Right kidney (tissue), 1 donor: ENCODE data around the gene NEDD4L.

Experiments
- DNase-seq: peaks from one replicate; pipeline ENCODE4 v3.0.0-alpha.2; 2016

NEDD4L gene

DNA sequence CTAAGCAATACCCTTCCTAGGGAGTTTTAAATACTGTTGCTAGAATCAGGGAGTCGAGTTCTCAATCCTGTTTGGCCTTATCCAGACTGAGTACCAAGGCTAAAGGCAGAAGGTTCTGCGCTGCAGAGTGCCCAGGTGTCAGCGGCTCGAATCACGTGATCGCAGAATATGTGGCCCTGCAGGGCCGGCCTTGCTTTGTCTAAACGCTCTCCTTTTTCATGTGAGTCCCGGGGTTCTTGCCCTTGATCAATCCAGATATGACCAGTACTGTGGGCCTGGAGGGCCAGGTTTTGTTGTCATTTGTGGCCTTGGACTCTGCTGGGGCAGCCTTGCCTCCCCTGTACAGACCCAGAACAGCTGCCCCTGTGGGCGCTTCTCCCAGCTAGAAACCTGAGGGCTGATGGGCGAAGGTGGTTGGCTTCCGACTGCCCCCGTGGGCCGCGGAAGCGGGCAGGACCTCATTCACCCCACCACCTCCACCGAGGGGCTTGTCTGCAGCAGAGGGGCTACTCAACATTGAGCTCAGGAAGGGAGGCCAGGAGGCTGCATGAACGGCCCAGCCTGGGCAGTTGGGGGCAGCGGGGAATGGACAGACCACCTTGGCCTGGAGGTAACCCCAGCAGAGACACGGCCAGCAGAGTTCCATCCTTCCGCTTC, 359.9 kb downstream of the NEDD4L start:
- no peak for DNase-seq

GRCh38 chr18:58405107-58405898, 361.3 kb downstream of the NEDD4L start:
- DNase-seq: no peak

DNA sequence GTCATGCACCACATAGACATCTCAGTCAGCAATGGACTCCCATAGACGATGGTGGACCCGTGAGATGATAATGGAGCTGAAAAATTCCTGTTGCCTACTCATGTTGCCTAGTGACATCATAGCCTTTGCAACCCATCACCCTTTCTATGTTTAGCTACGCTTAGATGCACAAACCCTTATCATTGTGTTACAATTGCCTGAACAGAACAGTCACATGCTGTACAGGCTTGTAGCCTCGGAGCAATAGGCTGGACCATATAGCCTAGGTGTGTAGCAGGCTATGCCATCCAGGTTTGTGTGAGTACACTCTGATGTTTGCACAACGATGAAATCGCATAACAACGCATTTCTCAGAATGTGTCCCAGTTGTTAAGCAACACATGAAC, 363.2 kb downstream of the NEDD4L start:
- DNase-seq: no peak

- no peak for DNase-seq
These were observed 363.8 kb downstream of the NEDD4L start for GRCh38 chr18:58407649-58408407.

- DNase-seq: no peak
These were observed 364.6 kb downstream of the NEDD4L start for GRCh38 chr18:58408665-58409064.

DNA sequence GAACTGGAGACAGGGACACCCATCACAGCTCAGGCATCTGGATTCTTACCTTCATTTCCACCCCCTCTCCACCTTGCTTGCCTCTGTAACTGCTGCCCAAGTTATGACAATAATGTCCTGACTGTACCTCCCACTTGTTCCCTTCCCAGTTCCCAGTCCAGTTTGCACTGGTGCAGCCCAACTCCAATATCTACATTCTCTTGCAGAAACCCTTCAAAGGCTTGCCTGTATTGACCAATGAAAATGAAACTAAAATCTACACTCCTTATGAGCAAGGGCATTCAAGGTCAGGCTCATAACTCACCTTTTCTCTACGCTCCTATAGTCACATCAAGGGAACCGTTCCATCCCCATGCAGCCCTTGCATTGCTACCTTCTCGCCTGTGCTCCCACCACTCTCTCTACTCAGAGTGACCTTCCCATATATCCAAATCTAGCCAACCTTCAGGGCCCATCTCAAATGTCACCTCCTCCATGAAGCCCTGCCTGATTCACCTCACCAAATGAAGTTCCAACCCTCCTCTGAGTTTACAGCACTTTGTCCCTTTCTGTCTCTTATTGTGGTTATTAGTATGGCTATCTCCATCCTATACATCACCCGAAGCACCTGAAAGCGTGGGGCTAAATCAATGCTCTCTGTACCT, 365.9 kb downstream of the NEDD4L start:
- DNase-seq: no peak

- DNase-seq: no peak
These were observed 367.3 kb downstream of the NEDD4L start for GRCh38 chr18:58411323-58411722.

DNA sequence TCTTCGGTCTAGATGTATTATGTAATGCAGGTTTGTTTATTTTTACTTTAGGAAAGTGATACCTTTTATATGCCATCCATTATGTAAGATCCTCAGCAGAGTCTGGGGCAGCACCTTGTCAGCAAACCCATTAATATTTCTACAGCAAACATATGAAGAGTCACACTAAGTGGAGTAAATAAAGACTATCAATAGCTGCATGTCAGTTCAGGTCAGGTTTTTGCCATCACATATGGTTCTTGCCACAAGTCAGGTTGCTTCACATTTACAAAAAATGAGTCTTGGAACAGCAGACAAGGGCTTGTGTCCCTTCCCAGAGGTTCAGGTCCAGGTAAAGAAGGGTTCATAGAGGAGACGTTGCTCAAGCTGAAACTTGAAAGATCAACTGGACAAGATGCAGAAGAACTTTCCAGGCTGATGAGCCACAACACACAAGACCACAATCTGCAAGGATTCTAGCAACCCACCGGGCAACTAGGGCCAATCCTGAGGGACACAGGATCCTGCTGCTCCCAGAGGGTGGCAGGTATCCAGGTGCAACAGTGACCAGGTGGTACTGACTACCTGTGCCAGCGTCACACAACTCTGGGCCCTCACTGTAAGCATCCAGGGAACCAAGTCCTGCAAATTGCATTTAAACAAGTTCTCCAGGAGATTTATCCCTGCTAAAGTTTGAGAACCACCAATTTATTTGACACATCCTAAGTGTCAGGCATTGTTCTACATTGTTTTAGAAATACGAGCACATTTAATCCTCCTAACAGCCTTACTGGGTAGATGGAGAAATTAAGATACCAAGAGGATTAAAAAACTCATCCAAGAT, 369.0 kb downstream of the NEDD4L start:
- DNase-seq: no peak

DNA sequence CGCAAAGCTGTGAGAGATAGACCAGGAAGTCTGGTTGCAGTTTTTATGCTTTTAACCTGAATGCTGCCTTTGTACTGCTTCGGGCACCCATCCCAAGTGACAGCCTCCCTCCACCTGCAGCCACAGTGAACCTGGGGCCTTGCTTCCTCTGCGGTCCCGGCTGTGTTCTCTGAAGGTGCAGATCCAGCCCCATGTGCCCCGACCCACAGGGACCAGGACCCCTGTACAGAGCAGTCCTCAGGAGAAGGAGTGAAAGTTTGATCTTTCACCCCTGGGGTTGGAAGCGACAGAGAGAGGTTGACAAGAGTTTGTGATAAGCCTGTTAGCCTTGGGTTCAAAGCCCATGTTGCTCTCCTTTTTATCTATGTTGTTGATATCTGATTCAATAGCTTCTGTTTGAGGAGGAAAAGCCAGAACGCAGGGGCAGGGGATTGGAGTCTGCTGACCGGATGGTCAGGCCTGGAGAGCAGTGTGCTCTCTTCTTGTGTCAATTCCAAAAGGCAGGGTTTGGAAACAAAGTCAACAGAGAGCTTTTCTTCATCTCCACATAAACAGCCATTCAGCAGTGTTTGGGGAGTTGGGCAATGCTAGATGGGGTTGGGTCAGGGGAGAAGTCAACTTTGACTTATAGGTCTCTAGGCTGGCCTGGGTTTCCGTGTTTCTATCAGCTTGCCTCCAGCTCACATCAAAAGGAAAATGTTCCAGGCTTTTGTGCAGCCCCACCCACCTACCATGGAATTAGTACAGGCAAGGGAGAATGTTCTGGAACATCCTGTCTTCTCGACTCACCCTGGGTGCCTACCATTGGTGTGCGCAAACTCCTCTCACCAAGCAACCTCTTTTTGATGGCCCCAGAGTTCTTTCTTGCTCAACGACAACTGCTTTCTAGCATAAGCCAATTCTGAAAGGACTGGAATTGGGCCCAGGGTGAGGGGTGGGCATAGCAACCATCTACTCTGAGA, 369.9 kb downstream of the NEDD4L start:
- no peak for DNase-seq

- DNase-seq: no peak
These were observed 372.1 kb downstream of the NEDD4L start for GRCh38 chr18:58416014-58416703.

GRCh38 chr18:58416704-58417683, 373.0 kb downstream of the NEDD4L start:
- no peak for DNase-seq

GRCh38 chr18:58417752-58418151, 373.7 kb downstream of the NEDD4L start:
- DNase-seq: no peak

- no peak for DNase-seq
These were observed 374.3 kb downstream of the NEDD4L start for GRCh38 chr18:58418361-58418760.

GRCh38 chr18:58419587-58420199, 375.7 kb downstream of the NEDD4L start:
- DNase-seq: no peak

DNA sequence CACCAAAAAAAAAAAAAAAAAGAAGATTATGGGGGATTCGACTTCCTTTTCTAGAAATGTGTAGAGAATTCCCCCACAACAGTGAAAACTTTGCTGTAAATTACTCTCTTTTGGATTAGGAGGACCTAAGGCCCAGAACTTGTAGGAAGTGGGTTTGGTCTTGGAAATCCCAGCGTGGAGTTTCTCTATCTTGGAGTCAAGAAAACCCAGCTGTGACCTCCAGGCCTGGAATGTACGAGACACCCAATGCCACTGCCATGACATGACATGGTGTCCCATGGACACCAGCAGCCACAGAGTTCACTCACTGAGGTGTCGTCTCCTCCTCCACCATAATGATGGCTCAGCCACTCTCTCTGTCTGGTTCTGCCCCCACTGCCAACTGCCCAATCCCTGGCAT, 382.6 kb downstream of the NEDD4L start:
- no peak for DNase-seq

DNA sequence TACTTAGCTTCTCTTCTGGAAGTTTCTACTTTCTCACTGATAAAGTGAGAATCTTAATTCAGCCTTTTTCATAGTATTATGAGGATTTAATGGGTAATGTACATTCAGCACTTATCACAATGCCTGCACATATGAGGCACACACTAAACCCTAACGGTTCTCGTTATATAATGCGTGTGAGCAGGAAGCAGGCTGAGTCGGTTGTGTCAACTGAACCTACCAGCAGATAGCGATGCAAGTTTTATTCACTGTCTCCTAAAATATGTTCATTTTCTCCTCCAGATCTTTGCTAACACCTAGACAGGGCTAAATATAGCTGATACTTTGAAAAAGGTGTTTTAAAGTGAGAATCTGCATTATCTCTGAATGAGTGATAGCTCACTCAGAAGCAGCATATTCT, 383.3 kb downstream of the NEDD4L start:
- no peak for DNase-seq

DNA sequence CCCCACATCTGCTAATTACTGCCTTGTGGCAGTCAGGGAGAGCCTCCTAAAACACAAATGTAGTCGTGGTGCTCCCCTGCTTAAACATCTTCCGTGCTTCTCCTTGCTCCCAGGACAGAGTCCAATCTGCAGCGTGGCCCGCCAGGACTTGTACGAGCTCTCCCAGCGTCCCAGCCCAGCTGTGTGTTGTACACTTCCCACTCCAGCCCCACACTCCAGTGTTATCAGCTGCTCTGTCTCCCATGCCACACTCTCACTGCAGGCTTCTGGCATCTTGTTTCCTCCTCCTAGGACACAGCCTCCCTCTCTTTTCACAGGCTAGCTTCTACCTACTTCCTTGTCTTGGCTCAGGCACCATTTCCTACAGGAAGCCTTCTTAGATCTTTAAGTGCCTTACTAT, 385.4 kb downstream of the NEDD4L start:
- DNase-seq: no peak

GRCh38 chr18:58431215-58431614, 387.2 kb downstream of the NEDD4L start:
- DNase-seq: no peak
